Measurements from ENCODE around the gene TOPBP1.
"Not testable (repeated sequence)": the region's sequence is repeated elsewhere in the genome, so short reads cannot be mapped to it uniquely, and the experiment has no call there.

The TOPBP1 gene

DNA sequence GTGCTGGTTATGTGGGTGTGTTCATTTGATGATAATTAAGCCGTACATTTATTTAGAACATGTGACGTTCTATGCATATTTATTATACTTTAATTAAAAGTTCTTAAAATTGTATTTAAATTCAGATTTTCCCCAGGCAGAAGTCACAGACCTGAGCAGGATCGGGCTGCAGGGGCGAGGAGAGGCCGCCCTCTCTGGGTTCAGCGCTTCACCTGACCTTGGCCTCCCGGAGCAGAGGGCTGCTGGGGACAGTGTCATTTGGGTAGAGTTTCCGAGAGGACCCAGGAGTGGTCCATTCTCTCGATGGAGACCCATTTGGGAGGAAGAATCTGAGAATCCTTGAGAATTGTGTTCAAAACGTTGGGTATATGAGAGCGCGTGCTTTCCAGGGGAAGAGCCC is 12.0 kb upstream of the TOPBP1 start:
- DNase-seq, result no peak

DNA sequence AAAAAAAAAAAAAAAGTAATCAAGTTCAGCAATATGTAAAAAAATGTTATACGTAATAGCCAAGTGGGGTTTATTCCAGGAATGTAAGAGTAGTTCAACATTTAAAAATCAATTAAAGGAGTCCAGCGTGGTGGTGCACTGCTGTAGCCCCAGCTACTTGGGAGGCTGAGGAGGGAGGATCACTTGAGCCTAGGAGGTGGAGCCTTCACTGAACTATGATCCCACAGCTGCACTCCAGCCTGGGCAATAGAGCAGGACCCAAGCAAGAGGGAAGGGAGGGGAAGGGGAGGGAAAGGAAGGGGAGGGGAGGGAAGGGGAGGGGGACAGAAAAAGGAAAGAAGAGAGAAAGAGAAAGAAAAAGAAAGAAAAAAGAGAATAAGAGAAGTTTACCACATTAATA is 10.7 kb upstream of the TOPBP1 start:
- no peak for DNase-seq

DNA sequence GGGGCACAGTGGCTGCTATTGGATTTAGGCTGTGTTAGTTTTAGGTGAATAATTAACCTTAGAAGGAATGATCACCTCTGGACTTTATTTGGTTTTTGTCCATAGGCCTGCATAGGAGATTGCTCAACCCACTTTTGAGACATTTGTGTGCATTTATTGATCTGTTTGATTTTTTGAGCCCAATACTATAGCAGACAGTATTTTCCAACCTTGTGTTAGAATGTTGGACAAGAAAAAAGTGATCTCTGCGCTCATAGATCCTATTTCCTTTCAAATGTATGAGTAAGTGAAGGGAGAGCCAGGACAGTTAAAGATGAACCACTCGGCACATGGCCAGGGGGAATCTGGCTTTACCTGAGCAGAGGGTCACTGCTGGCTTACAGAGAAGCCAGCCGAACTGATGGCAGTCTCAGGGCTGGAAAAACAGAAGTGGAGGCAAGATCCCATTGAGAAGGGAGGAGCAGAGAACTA is 8.8 kb upstream of the TOPBP1 start:
- DNase-seq, result no peak

DNA sequence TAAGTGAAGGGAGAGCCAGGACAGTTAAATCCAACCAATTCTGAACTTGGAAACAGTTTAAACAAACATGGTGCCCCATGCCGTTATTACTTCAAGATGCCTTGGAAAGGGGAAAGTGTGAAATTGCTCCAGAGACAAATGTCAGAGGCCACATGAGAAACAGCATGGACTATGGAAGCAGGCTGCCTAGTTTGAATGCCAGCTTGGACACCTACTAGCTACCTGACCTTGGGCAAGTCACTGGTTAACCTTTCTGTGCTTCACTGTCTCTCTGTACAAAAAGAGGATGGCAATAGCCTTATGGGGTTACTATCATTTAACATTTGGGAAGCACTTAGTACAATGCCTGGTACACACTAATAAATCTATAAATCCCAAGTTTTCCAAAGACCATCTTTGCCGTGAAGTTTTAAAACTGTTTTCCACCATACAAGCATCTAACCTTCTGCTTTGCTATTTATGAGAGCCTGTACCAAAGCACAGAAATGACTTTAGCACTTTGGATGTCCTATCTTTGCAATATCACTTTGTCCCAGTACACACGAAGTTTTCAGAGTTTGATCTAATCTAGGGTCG is 8.3 kb upstream of the TOPBP1 start:
- no peak for DNase-seq

DNA sequence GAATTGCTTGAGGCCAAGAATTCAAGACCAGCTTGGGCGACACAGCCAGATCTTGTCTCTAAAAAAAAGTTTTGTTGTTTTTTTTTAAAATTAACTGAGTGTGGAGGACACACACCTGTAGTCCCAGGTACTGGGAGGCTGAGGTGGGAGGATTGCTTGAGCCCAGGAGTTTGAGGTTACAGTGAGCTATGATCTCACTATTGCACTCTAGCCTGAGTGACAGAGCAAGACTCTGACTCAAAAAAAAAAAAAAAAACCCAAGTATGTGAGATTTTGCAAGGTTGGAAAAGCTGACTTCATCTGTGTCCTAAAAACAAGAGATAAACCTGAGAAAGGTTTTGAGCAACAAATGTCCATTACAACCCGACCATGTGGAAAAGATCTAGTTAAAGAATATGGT is 5.4 kb upstream of the TOPBP1 start:
- DNase-seq, result no peak

DNA sequence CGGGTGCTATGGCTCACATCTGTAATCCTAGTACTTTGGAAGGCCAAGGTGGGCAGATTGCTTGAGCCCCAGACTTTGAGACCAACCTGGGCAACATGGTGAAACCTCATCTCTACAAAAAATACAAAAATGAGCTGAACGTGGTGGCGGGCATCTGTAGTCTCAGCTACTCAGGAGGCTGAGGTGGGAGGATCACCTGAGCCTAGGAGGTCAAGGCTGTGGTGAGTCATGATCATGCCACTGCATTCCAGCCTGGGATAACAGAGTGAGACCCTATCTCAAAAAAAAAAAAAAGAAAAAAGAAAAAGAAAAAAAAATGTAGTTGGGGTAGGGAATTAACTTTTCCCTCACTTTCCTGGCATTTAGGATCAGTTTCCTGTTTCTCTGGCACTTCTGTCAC is 3.4 kb upstream of the TOPBP1 start:
- not testable (repeated sequence) for DNase-seq

DNA sequence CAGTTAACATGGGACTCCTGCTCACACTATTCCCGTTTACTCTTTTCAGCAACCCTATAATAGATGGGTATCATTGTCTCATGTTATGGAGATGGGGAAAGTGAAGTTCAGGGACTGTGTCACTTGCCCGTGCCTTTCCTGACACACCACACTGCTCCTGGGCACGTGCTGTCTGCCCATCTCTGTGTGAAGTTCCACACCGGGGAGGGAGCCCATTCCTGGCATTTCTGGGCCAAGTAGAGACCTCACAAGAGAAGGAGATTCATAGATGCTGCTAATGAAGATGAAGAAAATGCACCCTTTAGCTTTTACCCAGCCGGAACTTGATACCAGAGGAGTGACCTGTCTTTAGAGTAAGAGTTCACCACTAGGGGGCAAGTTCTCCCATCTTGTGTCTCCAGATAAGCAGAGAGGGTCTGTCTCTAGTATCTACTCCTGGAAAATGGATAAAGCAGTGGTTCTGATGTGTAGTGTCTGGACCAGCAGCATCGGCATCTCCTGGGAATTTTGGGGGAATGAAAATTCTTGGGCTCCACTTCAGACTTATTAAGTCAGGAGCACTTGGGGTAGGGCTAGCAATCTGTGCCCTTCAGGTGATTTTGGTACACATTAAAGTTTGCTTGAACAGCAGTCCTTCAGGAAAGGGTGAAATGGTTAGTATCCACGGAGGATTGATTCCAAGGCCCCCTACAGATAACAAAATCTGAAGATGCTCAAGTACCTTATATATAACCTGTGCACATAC is 2.0 kb upstream of the TOPBP1 start:
- no peak for DNase-seq

DNA sequence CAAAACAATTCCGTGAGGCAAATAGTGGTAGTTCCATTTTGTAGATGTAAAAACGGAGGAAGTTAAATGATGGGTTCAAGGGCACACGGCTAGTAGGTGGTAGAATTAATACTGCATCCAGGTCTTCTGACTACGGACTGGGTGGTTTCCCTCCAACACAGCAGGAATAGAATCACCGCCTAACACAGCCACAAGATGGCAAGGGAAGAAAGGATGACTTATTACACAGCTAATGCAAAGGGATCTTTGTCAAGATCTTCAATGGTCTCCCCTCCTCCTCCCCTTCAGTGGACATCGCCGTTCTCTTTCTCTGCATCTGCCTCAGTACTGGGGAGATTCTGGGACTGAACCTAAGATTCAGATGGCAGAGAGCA is 524 bp upstream of the TOPBP1 start:
- no peak for DNase-seq

DNA sequence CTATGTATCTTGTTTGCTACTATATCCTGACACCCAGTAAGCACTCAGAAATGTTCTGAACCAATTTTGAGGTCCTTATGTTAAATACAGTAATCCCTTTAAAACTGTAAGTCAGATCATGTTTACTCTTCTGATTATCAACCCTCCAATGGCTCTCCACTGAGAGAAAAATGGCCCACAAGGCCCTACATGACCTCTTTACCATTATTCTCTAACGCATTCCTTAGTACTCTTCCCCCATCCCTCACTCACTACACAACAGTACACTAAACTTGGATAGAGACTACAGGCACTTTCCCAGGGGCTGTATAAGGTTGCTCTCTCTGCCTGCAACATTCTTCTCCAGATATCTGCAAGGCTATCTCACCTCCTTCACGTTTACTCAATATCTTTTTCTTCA is 1.9 kb downstream of the TOPBP1 start:
- no peak for DNase-seq

DNA sequence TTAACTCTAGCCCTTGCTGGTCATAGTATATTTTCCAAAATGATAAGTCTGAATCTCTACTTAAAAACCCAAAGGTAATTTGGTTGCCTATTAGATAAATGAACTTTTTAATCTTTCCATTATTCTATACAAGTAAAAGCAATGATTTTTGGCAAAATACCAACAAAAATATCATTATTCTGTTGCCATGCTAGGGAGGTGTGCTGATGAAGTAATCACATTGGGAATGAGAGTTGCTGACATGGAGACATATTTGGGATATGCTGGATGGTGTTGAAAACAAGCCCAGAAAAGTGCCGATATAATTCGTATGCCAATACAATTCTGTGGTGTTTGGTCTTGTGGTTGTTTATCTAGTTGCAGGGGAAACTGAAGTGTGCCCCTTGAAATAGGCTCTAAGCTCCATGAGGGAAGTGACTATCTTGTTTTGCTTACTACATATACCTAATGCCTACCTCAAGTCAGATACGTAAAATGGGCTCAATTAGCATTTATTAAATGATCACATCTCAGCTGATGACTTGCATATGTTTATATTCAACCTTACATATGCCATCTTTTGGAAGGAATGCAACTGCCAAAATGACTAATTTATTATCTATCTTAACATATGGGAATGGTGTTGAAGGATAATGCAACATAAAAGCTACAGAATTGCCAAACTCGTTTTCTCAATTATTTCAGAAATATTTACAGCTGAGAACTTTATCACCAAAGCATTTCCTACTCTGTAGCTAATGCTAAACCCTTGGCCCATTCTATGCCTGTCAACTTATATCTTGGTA is 5.8 kb downstream of the TOPBP1 start:
- DNase-seq, result no peak

DNA sequence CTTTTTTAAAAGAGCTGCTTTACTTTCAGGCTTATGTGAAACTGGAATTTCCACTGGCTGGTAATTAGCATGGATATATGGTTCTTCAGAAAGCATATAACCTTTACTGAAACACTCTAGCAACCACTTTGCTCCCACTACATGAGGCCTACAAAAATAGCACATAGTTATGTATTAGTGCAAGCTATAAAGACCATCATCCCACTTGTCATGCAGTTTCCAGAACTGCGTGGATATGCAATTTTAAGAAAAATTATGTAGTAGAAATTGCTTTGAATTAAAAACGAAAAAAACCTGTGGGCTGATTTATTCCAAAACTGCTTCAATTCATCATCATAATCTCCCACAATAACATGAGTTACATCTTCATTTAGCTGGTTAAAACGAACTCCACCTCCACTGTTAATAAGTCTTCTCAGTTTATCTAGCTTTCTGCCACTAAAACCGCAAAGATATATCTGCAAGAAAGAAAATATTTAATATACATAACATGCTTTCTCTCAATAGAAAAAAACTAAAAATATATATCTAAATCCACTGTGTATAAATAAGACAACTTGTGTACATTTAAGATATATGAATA is 12.2 kb downstream of the TOPBP1 start:
- DNase-seq, result no peak

DNA sequence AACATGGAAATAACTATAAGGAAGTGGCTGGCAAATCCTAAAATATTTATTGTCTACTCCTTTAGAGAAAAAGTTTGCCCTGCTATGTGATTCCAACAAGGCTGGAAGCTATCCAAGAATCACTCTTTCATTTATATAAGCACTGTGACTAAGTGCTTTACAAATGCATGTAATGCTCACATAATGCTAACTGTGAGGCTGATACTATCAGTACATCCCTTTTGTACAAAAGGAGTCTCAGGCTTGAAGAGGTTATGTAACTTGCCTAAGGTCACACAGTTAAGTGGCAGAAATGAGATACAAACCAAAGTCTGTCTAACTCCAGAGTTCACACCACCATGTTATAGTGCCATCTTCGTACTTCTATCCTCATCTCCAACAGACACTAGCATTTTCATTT is 17.0 kb downstream of the TOPBP1 start:
- DNase-seq, result no peak

DNA sequence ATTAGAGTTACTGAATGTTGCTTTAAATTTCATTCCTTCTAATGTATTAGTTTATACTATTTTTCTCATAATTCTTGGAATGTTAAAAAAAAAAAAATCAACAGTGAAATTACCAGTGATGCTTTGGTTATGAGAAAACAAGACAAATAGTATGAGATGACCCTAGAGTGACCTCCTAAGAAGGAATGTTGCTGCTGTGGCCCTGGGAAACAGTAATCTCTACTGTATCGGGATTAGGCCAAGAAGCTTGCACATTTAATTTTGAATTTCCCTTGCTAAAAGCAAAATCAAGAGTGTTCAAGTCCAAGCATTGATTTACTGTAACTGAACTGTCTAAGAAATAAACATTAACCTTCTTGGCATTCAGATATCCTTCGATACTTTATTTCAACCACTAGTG is 18.1 kb downstream of the TOPBP1 start:
- no peak for DNase-seq

DNA sequence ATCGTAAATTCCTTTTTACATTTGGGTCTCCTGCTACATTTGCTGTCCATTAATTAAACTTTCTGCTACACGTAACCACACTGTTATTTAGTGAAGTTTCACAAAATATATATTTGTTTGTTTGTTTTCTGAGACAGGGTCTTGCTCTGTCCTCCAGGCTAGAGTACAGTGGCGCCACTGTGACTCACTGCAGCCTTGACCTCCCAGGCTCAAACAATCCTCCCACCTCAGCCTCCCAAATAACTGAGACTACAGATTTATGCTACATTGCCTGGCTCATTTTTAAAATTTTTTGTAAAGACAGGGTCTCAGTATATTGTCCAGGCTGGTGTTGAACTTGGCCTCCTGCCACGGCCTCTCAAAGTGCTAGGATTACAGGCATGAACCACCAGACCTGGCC is 20.5 kb downstream of the TOPBP1 start:
- no peak for DNase-seq

DNA sequence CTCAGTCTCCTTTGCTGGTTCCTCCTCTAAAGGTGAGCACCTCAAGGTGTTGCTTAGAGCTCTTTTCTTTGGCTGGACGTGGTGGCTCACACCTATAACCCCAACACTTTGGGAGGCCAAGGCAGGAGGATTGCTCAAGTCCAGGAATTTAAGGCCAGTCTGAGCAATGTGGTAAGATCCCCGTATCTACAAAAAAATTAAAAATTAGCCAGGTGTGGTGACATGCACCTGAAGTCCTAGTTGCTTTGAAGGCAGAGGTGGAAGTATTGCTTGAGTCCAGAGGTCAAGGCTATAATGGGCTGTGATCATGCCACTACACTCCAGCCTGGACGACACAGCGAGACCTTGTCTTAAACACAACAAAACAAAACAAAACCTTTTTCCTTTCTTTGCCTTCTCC is 28.3 kb downstream of the TOPBP1 start:
- no peak for DNase-seq

DNA sequence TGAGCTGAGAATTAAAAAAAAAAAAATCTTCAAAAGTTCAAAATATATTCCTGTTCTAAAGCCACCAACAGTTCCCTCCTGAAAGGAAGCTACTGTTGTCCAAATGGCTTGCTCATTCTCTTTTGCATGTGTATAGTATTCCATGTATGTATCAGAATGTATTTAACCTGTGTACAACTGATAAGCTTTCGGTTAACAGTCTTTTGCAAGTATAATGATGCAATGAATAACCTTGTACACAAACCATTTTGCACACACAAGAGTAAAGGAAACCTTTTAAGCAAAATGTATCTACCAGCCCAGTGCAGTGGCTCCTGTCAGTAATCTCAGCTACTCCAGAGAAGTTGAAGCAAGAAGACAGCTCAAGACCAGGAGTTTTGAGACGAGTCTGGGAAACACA is 32.6 kb downstream of the TOPBP1 start:
- no peak for DNase-seq

DNA sequence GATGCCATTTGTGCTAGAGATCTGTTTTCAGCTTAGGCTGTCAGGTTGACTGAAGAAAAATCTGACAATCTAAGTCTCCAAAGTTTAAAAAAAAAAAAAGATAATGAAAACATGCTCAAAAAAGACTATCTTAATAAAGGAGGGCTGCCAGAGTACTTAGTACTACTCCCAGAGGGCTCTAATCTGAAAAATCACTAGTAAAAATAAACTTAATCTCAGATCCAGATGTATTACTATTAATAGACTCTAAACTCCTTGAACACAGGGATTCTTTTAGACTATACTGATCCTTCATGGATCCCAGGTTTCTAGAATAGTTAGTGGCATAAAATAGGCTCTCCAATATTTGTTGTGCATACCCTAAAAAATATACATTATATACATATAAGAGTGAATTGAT is 34.0 kb downstream of the TOPBP1 start:
- DNase-seq, result no peak

DNA sequence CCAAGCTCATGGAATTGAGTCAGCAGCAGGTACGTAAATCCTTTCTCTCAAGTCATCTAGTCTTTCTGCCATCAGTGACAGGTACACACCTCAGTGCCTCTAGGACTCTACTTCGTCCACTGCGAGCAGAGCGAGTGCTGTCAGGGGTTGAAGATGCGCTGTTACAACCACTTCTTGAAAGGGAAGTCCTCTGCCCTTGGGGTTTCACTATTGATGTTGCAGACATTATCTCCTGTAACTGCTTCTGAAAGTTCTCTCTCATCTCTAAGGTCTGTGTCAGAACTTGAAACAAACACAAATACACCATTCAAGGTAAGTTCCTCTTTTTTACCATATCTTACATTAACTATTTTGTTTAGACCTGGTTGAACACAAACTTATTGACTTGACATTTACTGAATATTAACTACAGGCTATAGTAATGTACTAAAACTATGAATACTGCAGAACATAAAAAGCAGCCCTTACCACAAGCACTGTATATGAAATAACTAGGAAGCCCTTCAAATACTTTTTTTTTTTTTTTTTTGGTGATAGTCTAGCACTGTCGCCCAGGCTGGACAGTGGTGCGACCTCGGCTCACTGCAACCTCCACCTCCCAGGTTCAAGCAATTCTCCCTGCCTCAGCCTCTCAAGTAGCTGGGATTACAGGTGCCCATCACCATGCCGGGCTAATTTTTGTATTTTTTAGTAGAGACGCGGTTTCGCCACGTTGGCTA is 41.5 kb downstream of the TOPBP1 start:
- no peak for DNase-seq

DNA sequence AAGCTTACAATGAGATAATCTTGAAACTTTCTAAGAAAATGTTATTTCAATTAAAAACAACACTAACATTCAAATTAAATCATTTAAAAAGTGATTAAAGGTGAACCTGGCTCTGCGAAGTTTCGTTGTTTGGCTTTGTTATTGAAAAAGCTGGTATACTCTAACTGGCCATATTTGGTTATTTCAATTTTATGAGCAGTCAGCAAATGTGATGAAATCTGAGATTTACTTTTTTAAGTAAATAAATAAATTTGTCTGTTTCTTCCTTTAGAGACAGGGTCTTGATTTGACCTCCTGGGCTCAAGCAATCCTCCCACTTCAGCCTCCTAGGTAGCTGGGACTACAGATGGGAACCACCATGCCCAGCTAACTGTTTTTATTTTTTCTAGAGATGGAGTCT is 50.2 kb downstream of the TOPBP1 start:
- DNase-seq, result no peak

DNA sequence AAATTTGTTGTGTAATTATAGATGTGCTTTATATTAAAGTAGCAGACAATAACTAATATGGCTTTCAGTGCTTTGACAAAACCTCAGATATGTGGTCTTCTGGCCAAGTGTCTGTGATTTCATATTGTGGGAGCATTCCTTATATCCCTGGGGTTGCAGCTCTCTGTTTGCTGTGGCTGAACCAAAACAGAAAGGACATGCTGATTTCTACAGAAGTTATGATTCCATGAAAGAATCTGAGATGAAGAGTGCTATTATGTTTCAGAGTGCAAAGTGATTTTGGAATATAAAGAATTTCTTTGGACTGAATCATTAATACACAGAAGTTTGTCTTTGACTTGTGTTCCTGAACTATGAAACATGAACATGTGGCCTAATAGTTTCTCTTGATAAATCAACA is 51.7 kb downstream of the TOPBP1 start:
- no peak for DNase-seq

DNA sequence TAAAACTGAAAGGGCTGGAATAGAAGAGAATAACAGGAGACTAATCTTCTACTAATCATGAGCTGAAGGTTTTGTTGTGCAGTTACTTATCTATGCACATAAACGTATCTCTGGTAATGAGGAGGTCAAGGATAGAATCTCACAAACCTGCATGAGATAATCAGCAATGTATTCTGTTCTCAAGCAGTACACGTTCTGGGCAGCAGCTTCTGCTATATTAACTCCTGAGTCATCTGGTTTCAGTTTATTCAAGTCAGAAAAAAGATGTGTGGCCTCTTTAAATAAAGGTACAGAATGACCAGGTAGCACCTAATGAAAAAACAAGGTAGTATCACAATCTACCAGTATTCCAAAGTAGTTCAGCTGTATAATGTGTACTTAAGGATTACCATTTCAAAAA is 53.4 kb downstream of the TOPBP1 start:
- DNase-seq, result no peak

DNA sequence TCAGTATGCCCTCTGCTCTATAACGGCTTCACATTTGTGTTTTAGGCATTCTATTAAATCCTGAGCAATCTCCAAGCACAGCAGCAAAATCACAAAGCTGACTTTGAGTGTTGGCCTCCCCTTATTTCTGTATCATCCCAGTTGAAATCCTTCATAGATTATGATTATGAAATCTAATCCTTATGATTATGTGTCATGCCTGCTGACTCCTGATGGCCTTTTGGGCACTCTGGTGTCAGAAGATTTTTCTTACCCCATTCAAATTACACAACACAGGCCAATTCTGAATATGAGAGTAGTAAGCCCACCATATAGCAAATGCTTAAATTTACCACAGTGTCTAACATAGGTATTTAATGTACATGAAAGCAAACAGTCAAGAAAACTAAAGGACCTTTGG is 53.9 kb downstream of the TOPBP1 start:
- DNase-seq, result no peak

DNA sequence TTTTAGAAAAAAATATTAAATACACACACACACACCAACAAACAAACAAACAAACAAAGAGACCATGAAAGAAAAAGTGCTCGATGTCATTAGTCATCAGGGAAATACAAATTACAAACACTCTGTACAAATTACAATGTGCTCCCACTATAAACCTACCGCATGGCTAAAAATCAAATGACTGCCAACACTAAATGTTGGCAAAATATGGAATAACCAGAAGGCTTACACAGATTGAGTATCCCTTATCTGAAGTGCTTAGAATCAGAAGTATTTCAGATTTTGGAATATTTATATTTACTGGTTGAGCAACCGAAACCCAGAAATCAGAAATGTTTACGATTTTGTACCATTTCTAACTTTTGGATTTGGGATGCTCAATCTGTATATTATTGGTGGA is 54.8 kb downstream of the TOPBP1 start:
- DNase-seq, result no peak
